CD1c-positive myeloid dendritic cell (primary cell): Measurements from ENCODE around the gene CST9.
A peak's percentile ranks its signal among the peaks of the same experiment; 100 is the strongest.
"Not testable (repeated sequence)": the region's sequence is repeated elsewhere in the genome, so short reads cannot be mapped to it uniquely, and the experiment has no call there.

Source experiments
- DNase-seq: peaks from one replicate; pipeline ENCODE4 v3.0.0-alpha.2; 2016; ENCODE audit errors: extremely low spot score

The CST9 gene

DNA sequence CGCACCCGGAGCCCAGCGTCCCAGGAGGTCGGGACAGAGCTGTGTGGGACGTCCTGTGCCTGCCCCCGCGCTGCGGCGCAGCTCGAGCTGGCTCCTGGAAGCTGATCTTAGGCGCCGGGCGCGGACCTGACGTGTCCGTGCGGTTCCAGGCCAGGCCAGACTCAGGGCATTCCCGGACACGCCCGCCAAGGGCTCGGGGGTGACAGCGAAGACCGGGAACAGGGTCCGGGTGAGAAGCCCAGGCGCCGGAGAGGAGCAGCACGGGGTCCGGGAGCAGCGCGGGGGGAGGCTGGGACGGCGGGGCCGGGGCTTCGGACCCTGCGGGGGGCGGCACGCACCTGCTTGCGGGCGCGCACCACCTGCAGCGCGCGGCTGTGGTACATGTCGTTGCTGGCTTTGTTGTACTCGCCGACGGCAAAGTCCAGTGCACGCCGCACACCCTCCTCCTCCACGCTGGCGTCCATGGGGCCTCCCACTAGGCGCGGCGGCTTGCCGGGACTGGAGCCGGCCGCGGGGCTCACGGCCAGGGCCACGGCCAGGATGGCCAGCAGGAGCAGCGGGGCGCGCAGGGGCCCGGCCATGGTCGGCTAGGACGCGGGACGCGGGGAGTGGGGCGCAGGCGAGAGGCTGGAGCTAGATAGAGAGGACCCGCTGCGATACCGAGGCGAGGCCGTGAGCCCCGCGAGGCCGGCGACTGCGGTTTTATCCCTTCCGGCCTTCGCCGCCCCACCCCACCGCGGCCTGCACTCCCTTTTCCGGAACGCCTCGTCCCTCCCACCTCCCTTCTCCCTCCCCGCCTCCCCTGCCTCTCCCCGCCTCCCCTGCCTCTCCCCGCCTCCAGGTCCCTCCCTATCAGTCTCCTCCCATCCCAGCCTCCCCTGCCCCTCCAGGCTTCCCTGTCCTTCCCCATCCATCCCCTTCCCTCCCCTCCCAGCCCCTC, 31.8 kb upstream of the CST9 start, which contains the start of gene CST3:
CST3 (minus strand) TSS at position 674 of the 940 bp plus-strand sequence; CDS start at position 581, 93 bp downstream.
- DNase-seq = peak; percentile 70

DNA sequence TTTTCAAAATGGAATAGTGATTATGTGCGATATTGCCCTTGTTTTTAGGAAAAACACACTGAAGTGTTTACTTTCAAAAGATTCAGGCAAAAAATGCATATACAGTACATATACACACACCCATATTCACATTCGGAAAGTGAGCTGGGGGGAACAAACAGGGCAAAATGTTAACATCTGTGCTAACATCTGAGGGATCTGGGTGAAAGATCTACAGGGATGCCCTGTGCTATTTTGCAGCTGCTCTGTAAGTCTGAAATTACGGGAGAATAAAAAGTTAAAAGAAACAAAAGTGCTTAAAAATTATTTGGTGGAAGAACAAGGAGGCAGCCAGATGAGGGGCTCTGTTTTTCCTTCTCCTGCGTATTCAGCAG, 31.2 kb upstream of the CST9 start:
- no peak for DNase-seq

DNA sequence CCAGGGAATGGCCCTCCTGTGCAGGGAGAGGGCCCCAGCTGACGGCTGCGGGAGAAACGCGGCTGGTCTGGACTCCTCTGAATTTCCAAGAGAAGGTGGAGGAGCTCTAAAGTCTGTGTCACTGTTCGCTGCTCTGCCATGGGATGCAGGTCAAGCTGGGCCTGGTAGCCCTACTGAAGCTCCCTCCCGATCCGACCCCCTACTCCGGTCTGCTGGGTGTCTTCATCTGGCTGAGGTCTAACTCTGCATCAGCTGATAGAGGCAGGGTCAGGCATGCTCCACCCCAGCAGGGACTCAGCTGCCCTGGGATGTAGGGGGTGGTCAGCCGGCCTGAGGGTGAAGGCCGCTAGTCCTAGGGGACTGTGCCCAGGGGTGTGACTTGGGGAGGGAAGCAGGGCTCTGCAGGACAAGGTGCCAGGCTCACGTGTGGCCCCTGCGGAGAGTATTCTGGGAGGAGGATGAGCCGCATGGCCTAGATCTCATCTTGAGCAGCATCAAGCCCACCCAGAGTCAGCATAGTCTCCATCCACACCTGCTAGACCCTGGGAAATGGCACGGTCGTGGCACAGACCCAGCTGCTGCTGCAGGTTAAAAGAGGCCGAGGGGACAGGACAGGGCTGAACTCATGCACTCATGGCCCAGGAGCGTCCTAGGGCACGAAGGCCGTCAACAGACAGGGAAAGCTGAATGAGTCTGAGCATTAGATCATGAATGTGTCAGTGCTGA, 30.6 kb upstream of the CST9 start:
- no peak for DNase-seq

- not testable (repeated sequence) for DNase-seq
Measured at GRCh38 chr20:23635768-23636090, 30.0 kb upstream of the CST9 start.

- DNase-seq = no peak
Measured at GRCh38 chr20:23634985-23635767, 29.5 kb upstream of the CST9 start.

DNA sequence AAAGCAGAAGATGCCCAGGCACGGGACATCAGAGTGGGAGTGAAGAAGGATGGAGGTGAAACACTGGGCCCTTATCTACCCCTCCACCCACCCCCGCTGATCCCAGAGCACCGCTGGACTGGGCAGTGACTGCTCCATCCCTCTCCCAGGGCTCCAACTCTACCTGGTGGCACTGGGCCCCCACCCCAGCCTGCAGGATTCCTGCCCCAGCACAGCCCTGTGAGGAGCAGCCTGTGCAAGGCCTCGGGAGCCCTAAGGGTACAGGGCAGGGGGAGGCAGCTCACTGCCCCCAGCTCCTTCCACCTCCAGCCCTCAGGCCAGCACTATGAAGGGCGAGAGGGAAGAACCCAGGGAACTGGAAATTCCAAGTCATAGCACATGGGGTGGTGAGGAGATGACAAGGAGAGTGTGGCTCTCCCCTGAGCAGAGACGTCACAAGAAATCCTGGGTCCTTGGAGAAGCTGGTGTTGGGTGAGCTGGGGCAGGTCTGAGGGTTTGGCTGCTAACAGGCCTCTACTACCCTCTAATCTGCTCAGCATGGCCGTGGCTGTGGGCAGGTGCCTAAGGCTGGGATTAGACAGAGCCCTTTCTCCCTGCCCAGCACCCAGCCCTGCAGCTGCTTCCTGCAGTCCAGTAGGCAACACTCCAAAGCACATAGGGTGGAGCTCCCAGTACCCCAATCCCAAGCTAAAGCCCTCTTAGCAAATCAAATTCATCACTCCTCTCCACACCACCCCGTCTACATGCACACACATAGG, 28.5 kb upstream of the CST9 start:
- DNase-seq = no peak

DNA sequence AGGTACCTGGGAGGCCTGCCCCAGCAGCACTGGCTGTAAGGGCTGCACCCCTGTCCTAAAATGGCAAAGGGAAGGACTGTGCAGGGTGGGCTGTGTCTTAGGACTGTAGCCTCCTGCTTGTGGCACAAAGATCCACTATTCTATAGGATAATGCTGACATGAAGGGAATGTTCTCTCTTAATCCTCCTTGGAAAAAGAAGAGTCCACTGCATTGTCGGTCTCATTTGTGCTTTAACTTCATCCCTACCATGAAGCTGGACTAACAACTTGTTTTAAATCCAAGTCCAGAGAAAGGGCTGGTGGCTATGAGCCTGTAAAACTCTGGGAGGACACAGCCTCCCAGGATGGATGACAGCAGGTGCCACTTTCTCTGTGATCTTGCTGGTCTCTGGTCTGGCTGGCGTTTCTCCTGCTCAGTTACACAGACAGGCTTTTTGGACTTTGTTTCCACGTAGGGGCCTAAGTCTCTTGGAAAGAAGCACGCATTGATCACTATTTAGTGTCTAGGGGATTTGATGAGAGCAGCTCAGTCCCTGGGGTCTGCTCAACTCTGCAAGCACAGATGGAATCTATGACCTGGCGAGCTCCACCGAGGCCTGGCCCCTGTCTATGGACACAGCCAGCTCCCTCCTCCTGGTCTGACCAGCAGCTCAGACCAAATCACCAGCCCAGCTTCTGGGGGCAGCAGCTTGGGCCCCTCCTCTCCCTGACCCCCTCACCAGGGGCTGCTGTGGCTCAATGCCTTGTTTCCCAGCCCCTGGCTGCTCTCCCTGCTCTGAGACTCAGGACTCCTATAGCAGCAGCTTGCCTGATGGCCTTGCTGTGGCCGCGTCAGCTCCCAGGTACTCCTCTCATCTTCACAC, 27.2 kb upstream of the CST9 start:
- DNase-seq = no peak

GRCh38 chr20:23631981-23632710, 26.4 kb upstream of the CST9 start:
- DNase-seq = peak; percentile 38

DNA sequence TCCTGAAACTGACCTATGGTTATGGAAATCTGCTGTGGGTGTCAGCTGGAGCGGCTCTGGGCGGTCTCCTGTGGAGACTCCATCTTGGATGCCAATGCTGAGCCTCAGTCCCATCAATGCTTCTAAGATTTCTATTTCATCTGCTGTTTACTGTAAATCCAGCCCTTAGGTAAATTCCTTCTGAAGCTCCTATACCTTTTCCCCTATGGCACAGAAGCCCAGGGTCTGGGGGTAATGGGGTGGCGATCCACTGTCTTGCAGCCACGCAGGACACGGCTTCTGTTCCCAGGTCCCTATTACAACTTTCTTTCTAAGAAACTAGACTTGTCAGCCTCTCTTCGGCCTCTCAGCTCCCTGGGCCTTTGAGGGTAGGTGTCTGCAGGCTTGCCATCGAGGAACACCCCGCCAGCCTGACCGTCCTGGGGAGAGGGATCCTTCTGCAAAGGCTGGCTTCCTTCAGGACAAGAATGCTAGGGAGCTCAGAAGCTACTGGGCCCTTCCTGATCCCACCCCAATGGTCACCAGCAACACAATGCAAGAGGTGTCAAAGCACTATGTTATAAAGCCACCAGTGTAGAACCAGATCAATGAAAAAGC, 25.6 kb upstream of the CST9 start:
- no peak for DNase-seq

- no peak for DNase-seq
Measured at GRCh38 chr20:23630392-23630849, 24.7 kb upstream of the CST9 start.

DNA sequence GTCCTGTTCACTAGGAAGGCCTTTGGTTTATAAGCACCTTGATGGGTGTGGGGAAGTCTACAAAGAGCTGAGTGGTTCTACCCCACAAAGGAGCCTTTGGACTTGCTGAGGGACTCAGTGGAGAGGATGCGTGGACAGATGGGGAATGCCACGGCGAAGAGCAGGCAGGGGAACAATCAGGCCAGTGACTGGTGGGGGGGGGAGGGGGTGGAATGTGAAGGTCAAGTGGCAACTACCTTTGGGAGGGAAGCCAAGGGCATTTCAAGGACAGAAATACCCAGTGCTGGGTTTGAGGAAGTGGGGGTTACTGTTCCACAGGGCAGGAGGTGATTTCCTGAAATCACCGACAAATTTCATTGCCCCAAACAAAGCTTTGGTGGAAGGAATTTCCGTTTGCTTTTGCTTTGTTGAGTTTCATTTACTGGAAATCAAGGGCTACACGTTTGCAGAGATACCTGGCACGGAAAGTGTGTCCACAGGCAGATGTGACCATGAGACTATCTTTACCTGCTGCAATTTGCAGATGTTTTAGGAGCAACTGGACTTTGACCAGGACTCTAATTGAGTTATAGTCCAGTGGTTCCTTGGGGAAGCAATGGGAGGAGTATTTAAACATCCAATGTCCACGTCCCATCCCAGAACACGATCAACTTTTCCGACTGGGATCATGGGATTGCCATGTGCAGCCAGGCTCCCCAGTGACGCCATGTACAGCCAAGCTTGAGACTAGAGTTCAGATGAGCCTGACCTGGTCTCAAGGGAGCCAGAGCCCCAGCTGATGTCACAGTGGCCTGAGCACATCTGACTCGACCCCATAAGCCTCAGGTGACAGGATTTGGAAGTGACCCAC, 24.1 kb upstream of the CST9 start:
- no peak for DNase-seq

DNA sequence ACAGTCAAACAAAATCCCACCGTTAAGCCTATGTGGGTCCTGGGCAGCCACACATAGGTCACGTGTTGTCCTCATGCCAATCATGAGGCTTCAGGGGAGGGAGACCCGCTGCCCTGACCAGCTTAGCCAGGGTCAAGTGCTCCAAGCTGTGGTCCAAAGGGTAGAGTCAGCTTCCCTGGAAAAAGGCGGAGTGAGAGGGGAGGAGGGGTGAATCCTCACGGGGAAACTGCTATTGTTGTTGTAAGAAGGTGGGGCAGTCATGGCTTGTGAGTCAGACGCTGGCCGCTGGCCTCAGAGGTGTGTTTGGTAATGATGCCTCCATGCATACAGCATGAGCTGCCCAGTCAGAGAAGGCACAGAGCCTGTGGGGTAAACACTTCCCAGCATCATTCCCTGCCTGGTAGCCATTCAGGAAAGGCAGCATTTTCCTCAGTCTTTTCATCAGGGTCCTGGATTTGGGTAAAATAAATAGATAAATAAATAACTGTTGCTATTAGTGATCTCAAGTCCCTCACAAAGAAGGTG, 23.4 kb upstream of the CST9 start:
- DNase-seq = peak; percentile 34

GRCh38 chr20:23628402-23629016, 22.8 kb upstream of the CST9 start:
- DNase-seq = no peak

- DNase-seq = no peak
Measured at GRCh38 chr20:23627501-23627900, 21.8 kb upstream of the CST9 start.

- no peak for DNase-seq
Measured at GRCh38 chr20:23626040-23626620, 20.4 kb upstream of the CST9 start.

DNA sequence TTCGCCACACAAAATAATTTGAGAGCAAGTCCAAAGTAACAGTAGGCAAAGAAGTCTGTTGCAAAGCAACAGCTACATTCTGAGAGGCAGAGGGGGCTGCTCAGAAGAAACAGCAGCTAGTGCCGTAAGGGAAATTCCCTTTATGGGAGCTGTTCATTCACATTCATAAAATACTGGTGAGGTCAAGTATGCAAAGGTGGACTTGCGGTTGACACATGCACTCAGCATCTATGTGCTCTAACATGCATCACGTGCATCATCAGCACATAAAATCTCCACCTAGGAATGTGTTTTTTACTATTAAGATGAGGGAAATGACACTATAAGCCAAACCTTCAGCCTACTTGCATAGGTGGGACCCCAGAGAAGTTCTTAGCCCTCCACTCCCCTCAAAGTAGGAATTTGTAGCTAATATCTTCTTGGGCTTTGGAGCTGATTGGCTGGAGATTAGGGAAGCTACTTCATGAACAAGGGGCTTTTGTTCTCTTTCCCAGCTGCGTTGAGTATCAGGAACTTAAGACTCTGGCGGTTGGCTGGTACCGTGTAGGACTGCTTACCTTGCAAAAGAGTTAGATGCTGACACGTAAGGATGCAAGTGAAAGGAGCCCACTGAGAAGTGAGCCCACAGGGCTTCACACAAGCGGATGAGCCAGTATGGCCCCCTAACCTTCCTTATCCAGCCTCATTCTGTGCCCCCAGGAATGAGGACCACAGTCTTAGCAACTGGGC, 19.7 kb upstream of the CST9 start:
- DNase-seq = no peak

DNA sequence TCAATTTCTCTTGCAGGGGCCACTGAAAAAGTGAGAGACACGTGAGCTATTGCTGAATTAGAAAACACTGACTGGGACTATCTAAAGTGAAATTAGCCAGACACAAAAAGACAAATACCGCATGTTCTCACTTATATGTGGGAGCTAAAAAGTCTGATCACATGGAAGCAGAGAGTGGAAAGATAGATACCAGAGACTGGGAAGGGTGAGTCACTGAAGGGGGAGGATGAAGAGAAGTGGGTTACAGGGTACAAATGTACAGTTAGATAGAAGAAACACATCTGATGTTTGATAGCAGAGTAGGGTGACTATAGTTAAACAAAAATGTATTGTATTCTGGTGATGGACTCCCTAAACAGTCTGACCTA, 18.6 kb upstream of the CST9 start:
- no peak for DNase-seq
